COLO668 (cell line): ENCODE data around the gene HNRNPM.
"Not testable (repeated sequence)": the region's sequence is repeated elsewhere in the genome, so short reads cannot be mapped to it uniquely, and the experiment has no call there.

Experiments used
- DNase-seq: peaks from one replicate; lab custom pipeline; 2025; ENCODE audit not compliant: unreplicated experiment; lab: John Stamatoyannopoulos, UW

Gene HNRNPM

DNA sequence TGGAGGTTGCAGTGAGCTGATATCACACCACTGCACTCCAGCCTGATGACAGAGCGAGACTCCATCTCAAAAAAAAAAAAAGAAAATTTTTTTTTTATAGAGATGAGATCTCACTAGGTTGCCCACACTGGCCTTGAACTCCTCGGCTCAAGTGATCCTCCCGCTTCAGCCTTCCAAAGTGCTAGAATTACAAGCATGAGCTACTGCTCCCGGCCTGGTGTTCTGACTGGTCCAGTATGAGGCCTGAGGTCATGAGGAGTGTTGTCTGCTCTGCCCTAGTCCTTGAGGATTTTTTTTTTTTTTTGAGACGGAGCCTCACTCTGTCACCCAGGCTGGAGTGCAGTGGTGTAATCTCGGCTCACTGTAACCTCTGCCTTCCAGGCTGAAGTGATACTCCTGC is 19.4 kb upstream of the HNRNPM start:
- DNase-seq, result not testable (repeated sequence)

DNA sequence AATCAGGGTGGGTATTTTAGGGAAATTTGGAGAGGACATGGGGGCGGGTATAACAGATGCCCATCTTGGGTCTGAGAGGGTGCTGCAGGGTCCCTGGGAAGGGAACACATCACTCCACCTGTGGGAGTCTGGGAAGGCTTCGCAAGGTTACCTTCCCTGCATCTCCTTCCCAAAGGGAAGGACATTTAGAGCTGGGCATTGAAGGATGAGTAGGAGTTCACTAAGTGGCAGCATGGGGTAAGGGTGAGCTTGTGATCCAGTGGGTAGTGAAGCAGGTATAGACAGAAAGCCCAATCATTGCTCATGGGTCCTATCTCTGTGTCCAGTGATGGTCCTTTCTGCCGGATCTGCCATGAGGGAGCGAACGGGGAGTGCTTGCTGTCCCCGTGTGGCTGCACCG is 18.5 kb upstream of the HNRNPM start:
- DNase-seq, result no peak

DNA sequence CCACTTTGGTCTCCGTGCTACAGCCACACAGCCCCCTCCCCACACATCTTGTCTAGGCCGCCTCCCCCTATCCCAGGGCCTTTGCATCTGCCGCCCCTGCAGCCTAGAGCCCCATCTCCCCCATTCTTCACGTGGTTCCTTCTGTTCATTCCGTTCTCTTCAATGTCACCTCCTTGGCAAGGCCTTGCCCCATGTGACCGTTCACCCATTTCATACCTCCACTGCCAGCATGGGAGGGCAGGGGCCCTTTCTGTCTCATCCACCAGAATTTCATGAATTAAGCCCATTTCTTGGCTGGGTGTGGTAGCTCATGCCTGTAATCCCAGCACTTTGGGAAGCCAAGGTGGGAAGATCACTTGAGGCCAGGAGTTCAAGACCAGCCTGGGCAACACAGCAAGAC is 15.7 kb upstream of the HNRNPM start:
- no peak for DNase-seq

DNA sequence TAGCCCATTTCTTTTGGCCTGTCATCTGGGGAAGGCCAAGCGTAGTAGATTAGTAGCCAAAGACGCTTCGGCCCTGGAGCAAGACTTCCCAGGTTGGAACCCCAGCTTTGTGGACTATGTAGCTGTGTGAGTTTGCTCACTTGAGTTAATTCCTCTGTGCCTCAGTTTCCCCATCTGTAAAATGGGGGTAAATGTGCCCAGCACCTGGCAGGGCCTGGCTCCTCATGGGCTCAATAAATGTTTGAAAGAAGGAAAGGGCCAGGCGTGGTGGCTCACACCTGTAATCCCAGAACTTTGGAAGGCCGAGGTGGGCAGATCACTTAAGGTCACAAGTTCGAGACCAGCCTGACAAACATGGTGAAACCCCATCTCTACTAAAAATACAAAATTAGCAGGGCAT is 14.9 kb upstream of the HNRNPM start:
- no peak for DNase-seq

DNA sequence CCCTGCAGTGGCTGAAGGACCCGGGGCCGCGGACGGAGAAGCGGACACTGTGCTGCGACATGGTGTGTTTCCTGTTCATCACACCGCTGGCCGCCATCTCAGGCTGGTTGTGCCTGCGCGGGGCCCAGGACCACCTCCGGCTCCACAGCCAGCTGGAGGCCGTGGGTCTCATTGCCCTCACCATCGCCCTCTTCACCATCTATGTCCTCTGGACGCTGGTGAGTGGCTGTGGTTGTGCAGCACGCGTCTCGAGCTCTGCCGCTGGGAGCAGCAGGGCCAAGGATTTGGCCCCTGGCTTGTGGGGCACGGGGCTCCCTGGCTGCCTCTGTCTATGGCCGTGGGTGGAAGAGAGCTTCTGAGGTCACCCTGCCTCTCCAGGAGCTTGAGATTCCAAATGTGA is 14.1 kb upstream of the HNRNPM start:
- DNase-seq, result no peak

DNA sequence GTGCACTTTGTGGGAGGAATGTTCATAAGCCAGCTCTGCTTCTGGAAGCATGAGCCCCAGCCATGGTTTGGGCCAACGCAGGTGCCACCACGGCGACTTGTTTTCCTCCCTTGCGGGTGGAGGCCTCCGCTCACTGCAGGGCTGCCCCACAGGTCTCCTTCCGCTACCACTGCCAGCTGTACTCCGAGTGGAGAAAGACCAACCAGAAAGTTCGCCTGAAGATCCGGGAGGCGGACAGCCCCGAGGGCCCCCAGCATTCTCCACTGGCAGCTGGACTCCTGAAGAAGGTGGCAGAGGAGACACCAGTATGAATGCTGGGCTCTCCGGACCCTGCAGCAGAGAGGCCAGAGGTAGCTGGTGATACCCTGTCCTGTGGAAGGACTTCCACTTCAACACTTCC is 6.5 kb upstream of the HNRNPM start:
- DNase-seq, result no peak

DNA sequence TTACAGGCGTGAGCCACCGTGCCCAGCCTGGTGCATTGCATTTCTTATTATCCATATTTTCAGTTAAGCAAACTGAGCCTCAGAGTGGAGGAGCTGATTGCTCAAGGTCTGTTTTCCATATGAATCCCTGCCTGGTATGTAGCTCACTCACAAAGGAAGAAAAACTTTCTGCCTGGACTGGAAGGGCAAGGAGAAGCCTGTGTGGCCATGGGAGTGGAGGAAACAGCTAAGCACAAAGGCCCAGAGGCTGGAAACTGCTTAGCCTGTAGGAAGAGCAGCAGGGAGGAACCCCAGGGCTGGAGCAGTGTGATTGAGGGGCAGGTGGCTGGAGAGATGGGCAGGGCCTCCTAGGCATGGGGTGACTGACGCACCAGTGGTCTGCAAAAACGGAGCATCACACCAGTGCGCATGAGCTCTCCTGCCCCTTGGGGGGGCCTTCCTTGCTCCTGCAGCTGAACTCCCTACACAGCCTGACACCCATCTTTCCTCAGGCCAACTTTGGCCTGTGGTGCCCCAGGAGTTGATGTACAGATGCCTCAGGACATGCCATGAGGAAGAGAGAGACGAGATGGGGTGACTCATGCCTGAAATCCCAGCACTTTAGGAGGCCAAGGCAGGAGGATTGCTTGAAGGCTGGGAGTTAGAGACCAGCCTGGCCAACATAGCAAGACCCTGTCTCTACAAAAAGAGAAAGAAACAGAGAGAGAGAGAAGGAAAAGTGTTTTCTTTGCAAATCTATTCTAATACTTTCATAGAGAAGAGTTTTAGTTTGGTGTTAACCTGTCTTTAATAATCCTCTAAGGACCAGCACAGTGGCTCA is 2.8 kb upstream of the HNRNPM start:
- no peak for DNase-seq

DNA sequence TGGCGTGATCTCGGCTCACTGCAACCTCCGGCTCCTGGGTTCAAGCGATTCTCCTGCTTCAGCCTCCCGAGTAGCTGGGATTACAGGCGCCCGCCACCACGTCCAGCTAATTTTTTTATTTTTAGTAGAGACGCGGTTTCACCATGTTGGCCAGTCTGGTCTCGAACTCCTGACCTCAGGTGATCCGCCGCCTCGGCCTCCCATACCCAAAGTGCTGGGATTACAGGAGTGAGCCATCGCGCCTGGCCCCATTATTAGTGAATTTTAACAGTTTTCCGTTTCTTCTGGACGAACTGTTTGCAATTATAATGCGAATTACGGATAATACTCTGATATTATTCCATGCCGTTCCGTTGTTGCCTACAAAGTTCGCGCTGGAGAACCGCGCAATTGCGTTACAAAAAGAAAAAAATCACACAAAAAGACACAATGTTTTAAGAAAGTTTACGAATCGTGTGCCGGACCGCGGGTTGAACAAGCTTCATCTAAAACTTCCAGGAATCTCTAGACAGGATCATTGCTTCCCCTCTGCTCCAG is 567 bp upstream of the HNRNPM start:
- not testable (repeated sequence) for DNase-seq

DNA sequence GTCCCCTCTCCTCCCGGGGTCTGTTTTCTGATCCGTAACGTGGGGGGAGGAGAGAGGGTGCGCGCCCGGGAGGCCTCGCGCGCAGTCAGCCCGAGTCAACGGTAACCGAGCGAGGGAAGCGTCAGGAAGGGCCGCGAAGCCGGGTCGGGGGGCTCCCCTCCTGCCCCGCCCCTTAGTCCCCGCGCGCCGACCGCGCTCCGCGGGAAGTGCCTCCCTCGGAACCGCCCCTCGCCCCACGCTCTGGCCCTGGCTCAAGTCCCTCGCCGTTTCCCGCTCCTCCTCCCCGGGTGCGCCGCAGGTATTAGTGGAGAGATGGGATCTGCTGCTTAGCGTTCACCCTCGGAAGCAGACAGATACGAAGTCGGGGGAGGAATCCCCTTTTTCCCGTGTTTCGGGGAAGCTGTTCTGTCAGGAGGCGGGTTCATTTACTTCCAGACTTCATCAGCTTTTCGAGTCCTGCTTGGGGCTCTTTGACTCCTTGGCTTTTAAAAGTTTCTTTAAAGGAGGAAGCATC is 770 bp downstream of the HNRNPM start:
- peak; percentile 69 for DNase-seq

DNA sequence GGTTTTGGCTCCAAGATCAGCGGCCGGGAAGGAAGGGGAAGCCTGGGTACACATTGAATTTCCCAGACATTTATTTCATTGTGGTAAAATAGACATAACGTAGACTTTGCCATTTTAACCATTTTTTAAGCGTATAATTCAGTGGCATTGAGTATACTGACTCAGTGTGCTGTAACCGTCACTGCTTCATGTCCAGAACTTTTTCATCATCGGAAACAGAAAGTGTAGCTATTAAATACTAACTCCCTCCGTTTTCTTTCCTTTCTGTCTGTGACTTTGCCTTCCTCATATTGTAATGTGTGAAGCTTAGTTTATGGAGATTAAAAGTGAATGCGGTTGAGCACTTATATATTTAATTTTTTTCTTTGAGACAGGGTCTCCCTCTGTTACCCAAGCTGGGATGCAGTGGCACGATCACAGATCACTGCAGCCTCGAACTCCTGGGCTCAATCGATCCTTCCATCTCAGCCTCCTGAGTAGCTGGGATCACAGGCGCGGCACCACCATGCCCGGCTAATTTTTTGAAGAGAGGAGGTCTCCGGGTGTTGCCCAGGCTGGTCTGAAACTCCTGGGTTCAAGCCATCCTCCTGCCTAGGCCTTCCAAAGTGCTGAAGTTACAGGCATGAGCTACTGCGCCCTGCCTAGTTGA is 1.4 kb downstream of the HNRNPM start:
- DNase-seq, result no peak

DNA sequence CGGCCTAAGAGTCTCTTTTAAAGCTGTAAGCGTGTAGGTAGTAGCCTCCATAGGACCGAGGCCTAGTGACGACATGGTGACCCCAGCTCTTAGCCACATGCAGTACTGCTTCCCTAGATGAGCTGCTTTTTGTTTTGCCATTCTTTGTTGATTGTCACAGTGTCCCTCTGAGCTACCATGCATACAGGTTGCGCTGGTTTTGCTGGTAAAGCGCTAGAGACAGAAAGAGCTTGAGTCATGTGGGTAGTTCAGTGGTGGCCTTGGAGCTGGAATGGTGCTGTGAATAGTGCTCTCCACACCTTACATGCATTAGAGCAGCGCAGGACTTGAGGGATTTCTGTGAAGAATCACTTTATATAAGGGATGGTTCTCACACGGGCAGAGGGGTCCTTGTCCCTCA is 5.1 kb downstream of the HNRNPM start:
- no peak for DNase-seq

DNA sequence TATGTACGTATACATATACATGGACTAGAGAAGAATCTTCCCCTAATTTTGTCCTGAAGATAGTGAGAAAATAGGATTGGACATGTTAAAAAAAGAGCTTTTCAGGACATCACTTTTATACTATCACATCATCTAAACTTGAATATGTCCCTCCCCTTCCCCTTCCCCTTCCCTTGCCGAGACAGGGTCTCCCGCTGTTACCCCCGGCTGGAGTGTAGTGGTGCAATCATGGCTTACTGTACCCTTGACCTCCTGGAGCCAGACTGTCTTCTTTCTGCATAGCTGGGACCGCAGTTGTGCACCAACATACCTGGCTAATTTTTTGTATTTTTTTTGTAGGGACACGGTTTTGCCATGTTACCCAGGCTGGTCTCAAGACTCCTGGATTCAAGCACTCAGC is 6.6 kb downstream of the HNRNPM start:
- DNase-seq, result no peak

DNA sequence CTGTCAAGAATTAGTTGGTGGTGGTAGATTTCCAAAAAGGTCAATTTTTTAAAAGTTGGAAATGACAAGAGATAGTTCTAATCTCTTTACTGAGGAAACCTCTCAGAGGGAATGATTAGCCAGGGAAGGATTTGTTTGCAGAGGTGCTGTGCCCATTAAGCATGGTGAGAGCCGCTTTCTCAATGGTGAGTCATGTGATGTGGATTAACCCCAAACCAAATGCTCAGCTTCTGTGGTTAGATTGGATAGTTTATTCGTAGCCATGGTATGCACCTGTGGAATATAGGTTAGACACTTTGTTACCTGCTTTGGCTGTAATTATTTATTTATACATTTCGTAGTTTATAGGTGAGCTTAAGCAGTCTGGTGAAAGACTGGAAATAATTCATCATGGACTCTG is 7.1 kb downstream of the HNRNPM start:
- DNase-seq, result peak; percentile 20

DNA sequence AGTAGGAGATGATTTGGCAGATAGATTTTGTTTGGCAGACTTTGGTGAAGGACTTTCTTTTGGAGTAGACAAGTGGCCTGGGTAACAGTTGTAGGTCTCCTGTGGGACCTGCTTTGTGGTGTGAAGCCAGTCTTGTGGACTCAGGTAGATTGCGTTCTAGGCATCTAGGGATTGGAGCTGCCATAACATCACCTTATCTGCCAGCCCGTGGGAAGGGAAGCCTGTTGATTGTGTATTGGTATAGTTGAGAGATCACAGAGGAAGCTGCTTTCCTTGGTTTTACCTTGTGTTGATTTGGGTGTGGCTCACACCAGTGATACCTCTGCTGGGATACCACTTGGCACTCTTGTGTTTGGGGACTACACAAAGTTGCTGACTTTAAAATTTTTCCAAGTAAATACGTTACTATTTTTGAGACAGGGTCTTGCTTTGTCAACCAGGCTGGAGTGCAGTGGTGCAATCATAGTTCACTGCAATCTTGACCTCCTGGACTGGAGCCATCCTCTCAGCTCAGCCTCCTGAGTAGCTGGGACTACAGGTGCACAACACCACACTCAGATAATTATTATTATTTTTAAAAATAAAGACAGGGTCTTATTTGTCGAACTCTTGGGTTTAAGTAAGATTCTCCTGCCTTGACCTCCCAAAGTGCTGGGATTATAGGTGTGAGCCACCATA is 7.8 kb downstream of the HNRNPM start:
- no peak for DNase-seq

DNA sequence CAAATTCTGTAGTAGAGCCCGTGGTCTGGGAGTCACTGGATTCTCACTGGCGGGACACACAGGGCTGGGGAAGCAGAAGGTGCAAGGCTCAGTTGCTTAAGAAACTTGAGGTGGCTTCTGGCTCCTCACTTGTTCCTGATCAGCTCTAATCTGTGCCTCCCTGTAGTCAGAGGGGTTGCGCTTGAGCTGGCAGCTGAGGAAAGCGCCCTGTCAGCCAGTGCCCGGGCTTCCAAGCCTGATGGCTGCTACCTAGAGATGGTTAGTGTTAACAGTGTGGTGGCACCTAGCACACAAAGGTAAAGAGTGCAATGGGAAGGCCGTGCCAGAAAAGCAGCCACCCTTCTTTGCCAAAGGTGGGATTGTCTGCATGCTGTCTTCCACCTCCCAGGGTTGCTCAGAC is 8.8 kb downstream of the HNRNPM start:
- DNase-seq, result no peak

DNA sequence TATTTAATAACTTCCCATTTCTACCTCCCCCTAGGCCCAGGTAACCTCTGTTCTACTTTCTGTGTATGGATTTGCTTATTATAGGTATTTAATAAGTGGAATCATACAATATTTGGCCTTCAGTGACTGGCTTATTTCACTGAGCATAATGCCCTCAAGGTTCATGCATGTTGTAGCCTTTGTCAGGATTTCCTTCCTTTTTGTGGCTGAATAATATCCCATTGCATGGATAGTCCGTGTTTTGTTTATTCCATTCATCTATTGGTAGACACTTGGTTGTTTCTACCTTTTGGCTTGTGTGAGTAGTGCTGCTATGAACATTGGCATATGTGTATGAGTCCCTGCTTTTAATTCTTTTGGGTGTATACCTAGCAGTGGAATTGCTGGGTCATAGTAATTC is 9.4 kb downstream of the HNRNPM start:
- DNase-seq, result no peak

DNA sequence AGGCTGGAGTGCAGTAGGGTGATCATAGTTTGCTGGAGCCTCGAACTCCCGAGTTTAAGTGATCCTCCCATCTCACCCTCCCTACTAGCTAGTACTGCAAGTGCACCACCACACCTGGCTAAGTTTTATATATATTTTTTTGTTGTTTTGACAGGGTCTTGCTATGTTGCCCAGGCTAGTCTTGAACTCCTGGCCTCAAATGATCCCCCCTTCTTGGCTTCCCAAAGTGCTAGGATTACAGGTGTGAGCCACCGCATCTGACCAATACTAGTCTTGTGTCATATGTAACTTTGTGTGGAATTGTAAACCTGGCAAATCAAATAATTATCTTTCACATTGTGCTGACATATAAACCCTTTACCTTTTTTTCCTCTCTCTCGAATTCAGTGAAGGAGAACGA is 10.2 kb downstream of the HNRNPM start:
- DNase-seq, result no peak

DNA sequence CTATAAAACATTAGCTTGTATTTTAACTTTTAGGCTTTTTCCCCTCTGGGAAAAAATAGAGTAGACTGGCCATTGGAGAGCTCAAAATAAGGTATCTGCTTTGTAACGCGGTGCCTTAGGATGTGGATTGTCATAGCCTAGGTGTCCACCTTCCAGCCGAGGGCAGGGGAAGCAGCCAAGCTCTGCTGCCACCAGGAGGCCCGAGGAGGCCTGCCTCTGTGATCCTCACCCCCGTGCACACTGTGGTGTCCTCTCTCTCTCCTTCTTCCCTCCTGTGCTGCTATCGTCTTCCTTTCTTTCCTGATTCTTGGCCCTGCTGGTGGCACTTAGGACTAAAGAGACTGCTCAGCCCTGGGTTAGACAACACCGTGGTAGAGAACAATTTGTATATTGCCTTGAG is 11.3 kb downstream of the HNRNPM start:
- no peak for DNase-seq

DNA sequence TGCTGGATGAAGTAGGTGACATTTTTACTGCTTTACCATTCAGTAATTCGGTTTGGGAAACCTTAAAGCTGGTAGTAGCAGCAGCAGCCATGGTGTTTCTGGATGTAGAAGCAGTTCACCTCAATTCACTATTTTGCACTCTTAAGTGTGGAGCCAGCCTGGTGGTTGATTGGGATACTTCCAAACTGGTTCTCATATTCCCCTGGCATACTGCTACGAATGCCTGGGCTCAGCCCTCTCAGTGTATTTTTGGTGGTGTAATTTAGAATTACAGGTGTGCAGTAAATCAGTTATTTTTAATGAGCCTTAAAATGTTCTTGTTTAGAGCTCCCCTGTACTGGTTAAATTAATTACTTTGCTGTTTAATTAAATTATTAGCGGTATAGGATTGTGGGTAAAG is 12.4 kb downstream of the HNRNPM start:
- DNase-seq, result no peak

DNA sequence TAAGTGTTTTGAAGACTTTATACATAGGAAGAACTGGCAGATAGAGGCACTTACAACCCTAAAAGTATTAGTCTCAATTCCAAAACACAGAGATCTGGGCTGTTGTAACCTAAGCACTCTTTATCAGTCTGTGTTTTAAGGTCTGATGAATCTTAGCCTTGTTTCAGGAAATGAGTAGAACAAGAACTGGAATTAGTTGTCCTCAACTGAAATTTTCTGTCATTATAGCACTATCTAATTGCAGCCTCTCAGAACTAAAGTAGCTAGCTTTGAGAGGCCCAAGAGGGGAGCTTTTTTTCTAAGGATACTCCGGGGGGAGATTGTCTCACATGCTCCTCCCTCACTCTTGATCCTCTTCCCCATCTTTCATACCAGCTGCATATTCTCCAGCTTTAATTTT is 13.1 kb downstream of the HNRNPM start:
- DNase-seq, result no peak

DNA sequence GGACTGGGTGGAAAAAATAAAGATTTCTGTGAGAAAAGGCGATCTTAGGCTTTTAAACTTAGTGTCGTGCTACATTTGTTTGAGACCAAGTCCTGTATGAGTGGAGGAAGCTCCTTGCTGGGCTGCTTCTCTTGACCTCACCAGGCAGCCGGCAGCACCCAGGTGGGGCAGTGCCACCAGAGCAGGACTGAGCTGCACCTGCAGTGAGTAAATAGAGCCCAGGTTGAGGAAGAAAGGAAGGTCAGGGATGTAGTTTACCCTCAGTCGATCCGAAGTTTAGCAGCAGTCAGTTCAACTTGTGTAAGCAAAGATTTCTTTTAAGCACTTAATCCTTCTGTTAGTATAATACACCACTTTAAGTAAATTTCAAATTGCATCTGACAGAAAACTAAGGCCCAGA is 13.6 kb downstream of the HNRNPM start:
- peak; percentile 47 for DNase-seq

DNA sequence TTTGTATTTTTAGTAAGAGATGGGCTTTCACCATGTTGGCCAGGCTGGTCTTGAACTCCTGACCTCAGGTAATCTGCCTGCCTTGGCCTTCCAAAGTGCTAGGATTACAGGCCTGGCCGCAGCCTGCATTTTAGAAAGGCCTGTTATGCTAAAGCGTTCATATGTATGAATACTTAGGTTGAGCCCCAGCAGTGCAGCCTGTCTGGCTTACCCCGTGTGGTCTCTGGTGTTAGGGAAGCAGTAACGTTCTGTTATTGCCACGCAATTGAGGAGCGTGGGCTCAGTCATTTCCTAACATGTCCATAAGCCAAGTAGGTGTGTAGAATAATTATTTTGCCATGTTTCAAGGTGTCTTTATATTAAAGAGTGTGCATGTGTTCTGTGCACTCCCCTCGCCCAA is 14.3 kb downstream of the HNRNPM start:
- no peak for DNase-seq
